Activated CD4-positive, alpha-beta T cell treated with anti-CD3 and anti-CD28 coated beads, Interleukin-2, amount 10 ng/mL, durations not matched to agents 24 days and 14 days (primary cell): ENCODE measurements around the gene SLC38A6. TPM values are rescaled to one million over a fixed set of nuclear protein-coding genes. Genes with fewer than 3 reads are reported as not detected.

Experiments used
- DNase-seq: peaks from one replicate; pipeline ENCODE4 v3.0.0; 2022
- H3K27ac Mint-ChIP-seq: one replicate; pipeline ENCODE4 v1.8.0; 2022; ENCODE audit warnings: mild to moderate bottlenecking, mixed read lengths
- H3K27me3 Mint-ChIP-seq: one replicate; pipeline ENCODE4 v1.8.0; 2022; ENCODE audit warnings: mixed read lengths
- H3K36me3 Mint-ChIP-seq: one replicate; pipeline ENCODE4 v1.8.0; 2022; ENCODE audit warnings: low read depth, mild to moderate bottlenecking, mixed read lengths
- H3K4me1 Mint-ChIP-seq: one replicate; pipeline ENCODE4 v1.8.0; 2021; ENCODE audit warnings: mixed read lengths
- H3K4me3 Mint-ChIP-seq: one replicate; pipeline ENCODE4 v1.8.0; 2022; ENCODE audit warnings: mild to moderate bottlenecking, moderate library complexity, mixed read lengths
- H3K9me3 Mint-ChIP-seq: one replicate; pipeline ENCODE4 v1.8.0; 2021; ENCODE audit warnings: mixed read lengths
- intact Hi-C: fragments of 100-400 bp; cut with micrococcal nuclease; formaldehyde crosslinking; loops from one replicate; pipeline ENCODE4 v1.15.1; 2023
- total RNA-seq: library from RNA; stranded (reverse); gene quantifications from 2 replicates; pipeline ENCODE4 v1.2.3, GENCODE V29; 2022

The SLC38A6 gene
- total RNA-seq, 1 donor from 2014 or later = 4.7 TPM

GRCh38 chr14:60965402-60965801, 15.6 kb upstream of the SLC38A6 start:
- H3K27me3 Mint-ChIP-seq = no peaks in the 10 kb centered on the region
- peaks cover 4% of the 10 kb centered on the region for H3K9me3 Mint-ChIP-seq
- peak overlapping the region; percentile 52 for H3K27ac Mint-ChIP-seq
- DNase-seq = no peak
- H3K4me1 Mint-ChIP-seq = peaks cover 6% of the 10 kb centered on the region
- intact Hi-C loops = loop anchor here (1.0 to 5.0 kb wide), 4 partner anchors 15 to 212 kb away; partner anchors contain the start of genes SLC38A6 and TRMT5
- H3K4me3 Mint-ChIP-seq = no peak overlapping the region
- peaks cover 16% of the 10 kb centered on the region for H3K36me3 Mint-ChIP-seq

- no peaks in the 10 kb centered on the region for H3K27me3 Mint-ChIP-seq
- no peak for DNase-seq
- peaks cover 15% of the 10 kb centered on the region for H3K36me3 Mint-ChIP-seq
- H3K27ac Mint-ChIP-seq = no peak overlapping the region
- H3K9me3 Mint-ChIP-seq = no peaks in the 10 kb centered on the region
- intact Hi-C loops = loop anchor here (5.0 kb wide), 2 partner anchors 91 to 111 kb away; no protein-coding TSS in a partner anchor
- peaks cover 6% of the 10 kb centered on the region for H3K4me1 Mint-ChIP-seq
- H3K4me3 Mint-ChIP-seq = no peak overlapping the region
Measured at GRCh38 chr14:60968099-60968498, 12.9 kb upstream of the SLC38A6 start.

- H3K27me3 Mint-ChIP-seq = no peaks in the 10 kb centered on the region
- no peaks in the 10 kb centered on the region for H3K9me3 Mint-ChIP-seq
- peaks cover 16% of the 10 kb centered on the region for H3K36me3 Mint-ChIP-seq
- no peak for DNase-seq
- H3K27ac Mint-ChIP-seq = no peak overlapping the region
- no peak overlapping the region for H3K4me3 Mint-ChIP-seq
- peaks cover 6% of the 10 kb centered on the region for H3K4me1 Mint-ChIP-seq
- intact Hi-C loops = loop anchor here (5.0 kb wide), 2 partner anchors 91 to 111 kb away; no protein-coding TSS in a partner anchor
Measured at GRCh38 chr14:60968671-60969070, 12.4 kb upstream of the SLC38A6 start.

GRCh38 chr14:60970146-60970545, 10.9 kb upstream of the SLC38A6 start:
- DNase-seq = no peak
- peaks cover 6% of the 10 kb centered on the region for H3K4me1 Mint-ChIP-seq
- no peaks in the 10 kb centered on the region for H3K9me3 Mint-ChIP-seq
- H3K27me3 Mint-ChIP-seq = no peaks in the 10 kb centered on the region
- H3K36me3 Mint-ChIP-seq = peaks cover 19% of the 10 kb centered on the region
- no peak overlapping the region for H3K4me3 Mint-ChIP-seq
- no peak overlapping the region for H3K27ac Mint-ChIP-seq
- intact Hi-C loops = no loop called here

GRCh38 chr14:60971271-60971670, 9.8 kb upstream of the SLC38A6 start:
- intact Hi-C loops = no loop called here
- no peak for DNase-seq
- Mint-ChIP-seq H3K36me3 (peaks cover 20% of the 10 kb centered on the region), H3K9me3 (no peaks in the 10 kb centered on the region), H3K4me1 (peaks cover 2% of the 10 kb centered on the region), H3K27me3 (no peaks in the 10 kb centered on the region), H3K4me3 (no peak overlapping the region), H3K27ac (no peak overlapping the region)

- H3K27me3 Mint-ChIP-seq = no peaks in the 10 kb centered on the region
- no peak overlapping the region for H3K4me3 Mint-ChIP-seq
- DNase-seq = no peak
- H3K4me1 Mint-ChIP-seq = peaks cover 3% of the 10 kb centered on the region
- H3K27ac Mint-ChIP-seq = no peak overlapping the region
- H3K36me3 Mint-ChIP-seq = peaks cover 27% of the 10 kb centered on the region
- intact Hi-C loops = no loop called here
- no peaks in the 10 kb centered on the region for H3K9me3 Mint-ChIP-seq
Measured at GRCh38 chr14:60972295-60972694, 8.8 kb upstream of the SLC38A6 start.

GRCh38 chr14:60973070-60973469, 8.0 kb upstream of the SLC38A6 start:
- peaks cover 30% of the 10 kb centered on the region for H3K36me3 Mint-ChIP-seq
- intact Hi-C loops = no loop called here
- H3K27me3 Mint-ChIP-seq = no peaks in the 10 kb centered on the region
- H3K4me1 Mint-ChIP-seq = peaks cover 5% of the 10 kb centered on the region
- H3K9me3 Mint-ChIP-seq = no peaks in the 10 kb centered on the region
- no peak for DNase-seq
- no peak overlapping the region for H3K27ac Mint-ChIP-seq
- H3K4me3 Mint-ChIP-seq = no peak overlapping the region

- Mint-ChIP-seq H3K4me3 (no peak overlapping the region), H3K4me1 (peaks cover 9% of the 10 kb centered on the region), H3K36me3 (peaks cover 33% of the 10 kb centered on the region), H3K27ac (no peak overlapping the region), H3K27me3 (no peaks in the 10 kb centered on the region), H3K9me3 (no peaks in the 10 kb centered on the region)
- intact Hi-C loops = no loop called here
- no peak for DNase-seq
Measured at GRCh38 chr14:60974090-60974651, 6.9 kb upstream of the SLC38A6 start.

GRCh38 chr14:60975551-60975950, 5.5 kb upstream of the SLC38A6 start:
- intact Hi-C loops = loop anchor here (5.0 kb wide), 1 partner anchor 728 kb away; the partner anchor contains the start of gene PPM1A
- no peak for DNase-seq
- Mint-ChIP-seq H3K27ac (no peak overlapping the region), H3K9me3 (no peaks in the 10 kb centered on the region), H3K36me3 (peaks cover 38% of the 10 kb centered on the region), H3K4me1 (peaks cover 18% of the 10 kb centered on the region), H3K4me3 (no peak overlapping the region), H3K27me3 (no peaks in the 10 kb centered on the region)

- peaks cover 34% of the 10 kb centered on the region for H3K36me3 Mint-ChIP-seq
- no peaks in the 10 kb centered on the region for H3K27me3 Mint-ChIP-seq
- H3K4me1 Mint-ChIP-seq = peaks cover 20% of the 10 kb centered on the region
- DNase-seq = no peak
- no peak overlapping the region for H3K27ac Mint-ChIP-seq
- H3K4me3 Mint-ChIP-seq = no peak overlapping the region
- intact Hi-C loops = loop anchor here (5.0 kb wide), 1 partner anchor 731 kb away; the partner anchor contains the start of gene PPM1A
- H3K9me3 Mint-ChIP-seq = no peaks in the 10 kb centered on the region
Measured at GRCh38 chr14:60977847-60978246, 3.2 kb upstream of the SLC38A6 start.

- H3K9me3 Mint-ChIP-seq = no peaks in the 10 kb centered on the region
- H3K27me3 Mint-ChIP-seq = no peaks in the 10 kb centered on the region
- peaks cover 17% of the 10 kb centered on the region for H3K36me3 Mint-ChIP-seq
- no peak overlapping the region for H3K4me3 Mint-ChIP-seq
- H3K4me1 Mint-ChIP-seq = peaks cover 19% of the 10 kb centered on the region
- H3K27ac Mint-ChIP-seq = no peak overlapping the region
- intact Hi-C loops = loop anchor here (1.0 to 10.0 kb wide), 6 partner anchors 17 to 1500 kb away; partner anchors contain the start of genes JKAMP and L3HYPDH
- DNase-seq = no peak
Measured at GRCh38 chr14:60981633-60982455, 799 bp downstream of the SLC38A6 start.

- H3K36me3 Mint-ChIP-seq = peaks cover 5% of the 10 kb centered on the region
- DNase-seq = no peak
- no peaks in the 10 kb centered on the region for H3K27me3 Mint-ChIP-seq
- H3K4me1 Mint-ChIP-seq = peaks cover 12% of the 10 kb centered on the region
- no peaks in the 10 kb centered on the region for H3K9me3 Mint-ChIP-seq
- no peak overlapping the region for H3K27ac Mint-ChIP-seq
- H3K4me3 Mint-ChIP-seq = no peak overlapping the region
- intact Hi-C loops = loop anchor here (5.0 to 10.0 kb wide), 3 partner anchors 332 to 1502 kb away; partner anchors contain the start of genes JKAMP and L3HYPDH
Measured at GRCh38 chr14:60984196-60984595, 3.2 kb downstream of the SLC38A6 start.

GRCh38 chr14:60986500-60986899, 5.5 kb downstream of the SLC38A6 start:
- DNase-seq = no peak
- H3K9me3 Mint-ChIP-seq = no peaks in the 10 kb centered on the region
- H3K27ac Mint-ChIP-seq = no peak overlapping the region
- intact Hi-C loops = loop anchor here (10.0 kb wide), 1 partner anchor 458 kb away; no protein-coding TSS in a partner anchor
- peaks cover 2% of the 10 kb centered on the region for H3K4me1 Mint-ChIP-seq
- H3K27me3 Mint-ChIP-seq = no peaks in the 10 kb centered on the region
- no peaks in the 10 kb centered on the region for H3K36me3 Mint-ChIP-seq
- no peak overlapping the region for H3K4me3 Mint-ChIP-seq

- no peak for DNase-seq
- intact Hi-C loops = loop anchor here (10.0 kb wide), 1 partner anchor 455 kb away; no protein-coding TSS in a partner anchor
- H3K27me3 Mint-ChIP-seq = no peaks in the 10 kb centered on the region
- no peaks in the 10 kb centered on the region for H3K4me1 Mint-ChIP-seq
- no peaks in the 10 kb centered on the region for H3K36me3 Mint-ChIP-seq
- H3K9me3 Mint-ChIP-seq = no peaks in the 10 kb centered on the region
- no peak overlapping the region for H3K4me3 Mint-ChIP-seq
- no peak overlapping the region for H3K27ac Mint-ChIP-seq
Measured at GRCh38 chr14:60989599-60989998, 8.6 kb downstream of the SLC38A6 start.
